ENCODE data around the gene HIP1. TPM values are rescaled to one million over a fixed set of nuclear protein-coding genes. Genes with fewer than 3 reads are reported as not detected.
A peak's percentile ranks its signal among the peaks of the same experiment; 100 is the strongest.
"Not testable (repeated sequence)": the region's sequence is repeated elsewhere in the genome, so short reads cannot be mapped to it uniquely, and the experiment has no call there.

Gene HIP1
- total RNA-seq, 2 experiments from 2014 or later = 5.2 to 5.6 TPM

DNA sequence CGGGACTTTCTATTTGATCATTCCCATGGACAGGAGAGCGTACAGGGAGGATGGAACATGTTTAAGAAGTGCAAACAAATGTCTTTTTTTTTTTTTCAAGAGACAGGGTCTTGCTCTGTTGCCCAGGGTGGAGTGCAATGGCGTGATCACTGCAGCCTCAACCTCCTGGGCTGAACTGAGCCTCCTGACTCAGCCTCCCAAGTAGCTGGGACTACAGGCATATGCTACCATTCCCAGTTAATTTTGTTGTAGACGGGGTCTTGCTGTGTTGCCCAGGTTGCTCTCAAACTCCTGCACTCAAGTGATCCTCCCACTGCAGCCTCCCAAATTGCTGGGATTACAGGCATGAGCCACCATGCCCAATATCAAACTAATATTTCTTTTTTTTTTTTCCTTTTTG is 206.1 kb downstream of the HIP1 start:
- Mint-ChIP-seq H3K4me1 (ENCODE audit: low read depth) (peaks cover 3% of the 10 kb centered on the region), H3K4me3 (no peak overlapping the region), H3K27me3 (no peaks in the 10 kb centered on the region), H3K27ac (no peak overlapping the region), H3K36me3 (ENCODE audit: low read depth) (no peaks in the 10 kb centered on the region), H3K9me3 (no peaks in the 10 kb centered on the region)
- intact Hi-C loops (cut with micrococcal nuclease) = no loop called here
- CTCF ChIA-PET = no interaction called here
- POLR2A ChIA-PET = interaction anchor here (0.7 kb wide), 1 partner anchor 243 kb away, joined by 4 read pairs; no protein-coding TSS in a partner anchor
- ATAC-seq (no peak), DNase-seq (no peak)
- TF ChIP-seq, protein P1, sequence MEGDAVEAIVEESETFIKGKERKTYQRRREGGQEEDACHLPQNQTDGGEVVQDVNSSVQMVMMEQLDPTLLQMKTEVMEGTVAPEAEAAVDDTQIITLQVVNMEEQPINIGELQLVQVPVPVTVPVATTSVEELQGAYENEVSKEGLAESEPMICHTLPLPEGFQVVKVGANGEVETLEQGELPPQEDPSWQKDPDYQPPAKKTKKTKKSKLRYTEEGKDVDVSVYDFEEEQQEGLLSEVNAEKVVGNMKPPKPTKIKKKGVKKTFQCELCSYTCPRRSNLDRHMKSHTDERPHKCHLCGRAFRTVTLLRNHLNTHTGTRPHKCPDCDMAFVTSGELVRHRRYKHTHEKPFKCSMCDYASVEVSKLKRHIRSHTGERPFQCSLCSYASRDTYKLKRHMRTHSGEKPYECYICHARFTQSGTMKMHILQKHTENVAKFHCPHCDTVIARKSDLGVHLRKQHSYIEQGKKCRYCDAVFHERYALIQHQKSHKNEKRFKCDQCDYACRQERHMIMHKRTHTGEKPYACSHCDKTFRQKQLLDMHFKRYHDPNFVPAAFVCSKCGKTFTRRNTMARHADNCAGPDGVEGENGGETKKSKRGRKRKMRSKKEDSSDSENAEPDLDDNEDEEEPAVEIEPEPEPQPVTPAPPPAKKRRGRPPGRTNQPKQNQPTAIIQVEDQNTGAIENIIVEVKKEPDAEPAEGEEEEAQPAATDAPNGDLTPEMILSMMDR (IDR thresholded peaks at IDR 0.05) = no peak

DNA sequence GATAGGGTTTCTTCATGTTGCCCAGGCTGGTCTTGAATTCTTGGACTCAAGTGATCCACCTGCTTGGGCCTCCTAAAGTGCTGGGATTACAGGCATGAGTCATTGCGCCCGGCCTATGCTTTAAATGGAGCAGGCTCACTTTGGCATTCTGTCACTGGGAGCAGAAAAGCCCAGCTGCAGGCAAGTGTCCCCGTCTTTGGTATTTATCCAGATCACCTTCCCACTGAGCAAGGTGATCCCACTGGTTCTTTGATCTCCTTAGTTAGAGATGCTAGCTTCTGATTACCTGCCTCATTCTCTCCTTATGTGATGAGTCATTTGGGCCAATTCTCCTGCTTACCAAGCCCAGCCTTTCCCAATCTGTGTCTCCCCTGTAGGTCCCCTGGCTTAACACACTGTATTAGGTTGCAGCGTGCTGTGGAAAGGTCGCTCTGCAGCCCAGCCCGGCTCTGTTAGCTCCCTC is 207.4 kb downstream of the HIP1 start:
- Mint-ChIP-seq H3K9me3 (no peaks in the 10 kb centered on the region), H3K27ac (no peak overlapping the region), H3K4me1 (ENCODE audit: low read depth) (peaks cover 7% of the 10 kb centered on the region), H3K4me3 (no peak overlapping the region), H3K36me3 (ENCODE audit: low read depth) (peaks cover 5% of the 10 kb centered on the region), H3K27me3 (no peaks in the 10 kb centered on the region)
- POLR2A ChIA-PET = interaction anchor here (0.6 kb wide), 1 partner anchor 26 kb away, joined by 3 read pairs; no protein-coding TSS in a partner anchor
- CTCF ChIA-PET = interaction anchor here (1.2 kb wide), 1 partner anchor 230 kb away, joined by 4 read pairs; no protein-coding TSS in a partner anchor
- no peak for ATAC-seq
- intact Hi-C loops (cut with micrococcal nuclease) = no loop called here
- no peak for DNase-seq
- TF ChIP-seq, protein P1 (IDR thresholded peaks at IDR 0.05) = no peak

DNA sequence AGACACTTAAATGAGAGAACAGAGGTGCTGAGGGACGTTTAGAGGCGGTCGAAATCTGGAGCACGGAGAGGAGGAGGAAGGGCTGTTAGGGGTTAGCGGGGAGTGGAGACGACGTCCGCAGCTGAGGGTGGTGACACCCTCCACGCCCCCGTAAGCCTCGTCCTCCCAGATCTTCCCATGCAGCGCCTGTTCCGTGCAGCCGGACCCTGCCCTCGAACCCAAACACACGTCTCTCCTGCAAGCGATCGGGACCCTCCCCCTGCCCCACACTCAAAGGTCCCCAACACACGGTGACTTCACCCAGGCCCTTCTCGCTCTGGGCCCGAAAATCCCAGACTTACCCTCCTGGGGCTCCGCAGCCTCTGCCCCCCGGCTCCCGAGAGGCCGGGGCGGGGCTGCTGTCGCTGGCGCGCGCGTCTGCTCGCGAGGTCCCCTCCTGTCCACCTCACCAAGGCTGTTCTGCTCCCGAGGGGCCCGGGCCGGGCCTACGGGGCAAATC is 211.5 kb downstream of the HIP1 start:
- ATAC-seq, H3K9me3 Mint-ChIP-seq, CTCF ChIA-PET, H3K27me3 Mint-ChIP-seq: not testable (repeated sequence)
- Mint-ChIP-seq H3K36me3 (ENCODE audit: low read depth) (peaks cover 37% of the 10 kb centered on the region), H3K27ac (peak overlapping the region; percentile 92), H3K4me3 (peak overlapping the region; percentile 99), H3K4me1 (ENCODE audit: low read depth) (peaks cover 27% of the 10 kb centered on the region)
- intact Hi-C loops (cut with micrococcal nuclease) = loop anchor here (5.0 kb wide), 1 partner anchor 115 kb away; no protein-coding TSS in a partner anchor
- POLR2A ChIA-PET = interaction anchor here (1.3 kb wide), 1 partner anchor 91 kb away, joined by 3 read pairs; no protein-coding TSS in a partner anchor
- DNase-seq = peak; percentile 13

DNA sequence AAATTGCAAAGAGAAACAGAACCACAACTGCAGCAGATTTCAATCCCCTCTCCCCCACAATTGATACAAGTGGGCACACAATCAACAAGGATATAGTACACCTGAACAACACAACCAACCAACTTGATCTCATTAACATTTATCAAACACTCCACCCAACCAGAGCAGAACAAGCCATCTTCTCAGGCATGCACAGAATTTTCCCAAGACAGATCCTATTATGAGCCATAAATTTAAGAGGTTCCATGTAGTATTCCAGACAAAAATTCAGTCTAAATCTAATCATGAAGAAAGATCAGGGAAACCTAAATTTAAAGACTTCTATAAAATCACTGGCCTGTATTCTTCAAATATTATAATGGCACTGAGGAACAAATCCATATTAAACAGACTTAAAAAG is 217.0 kb downstream of the HIP1 start:
- Mint-ChIP-seq H3K36me3 (ENCODE audit: low read depth) (peaks cover 59% of the 10 kb centered on the region), H3K4me1 (ENCODE audit: low read depth) (peaks cover 36% of the 10 kb centered on the region)
- intact Hi-C loops (cut with micrococcal nuclease); CTCF ChIA-PET; DNase-seq; POLR2A ChIA-PET; H3K9me3 Mint-ChIP-seq; H3K27me3 Mint-ChIP-seq; H3K27ac Mint-ChIP-seq; ATAC-seq; H3K4me3 Mint-ChIP-seq: not testable (repeated sequence)

DNA sequence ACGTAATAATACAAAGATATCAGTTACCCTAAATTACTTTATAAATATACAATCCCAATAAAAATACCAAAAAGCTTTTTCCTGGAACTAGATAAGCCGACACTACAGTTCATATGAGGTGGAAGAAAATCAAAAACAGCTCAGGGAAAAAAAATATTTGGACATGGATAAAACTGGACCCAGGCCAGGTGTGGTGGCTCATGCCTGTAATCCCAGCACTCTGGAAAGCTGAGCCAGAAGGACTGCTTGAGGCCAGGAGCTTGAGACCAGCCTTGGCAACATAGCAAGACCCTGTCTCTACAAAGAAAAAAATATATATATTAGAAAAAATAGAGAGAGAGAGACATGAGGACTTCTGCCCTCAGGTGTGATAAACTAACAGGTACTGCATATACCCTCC is 219.9 kb downstream of the HIP1 start:
- ATAC-seq; H3K27me3 Mint-ChIP-seq; CTCF ChIA-PET; H3K9me3 Mint-ChIP-seq; intact Hi-C loops (cut with micrococcal nuclease); H3K27ac Mint-ChIP-seq; H3K4me3 Mint-ChIP-seq; DNase-seq; POLR2A ChIA-PET: not testable (repeated sequence)
- Mint-ChIP-seq H3K36me3 (ENCODE audit: low read depth) (peaks cover 45% of the 10 kb centered on the region), H3K4me1 (ENCODE audit: low read depth) (peaks cover 18% of the 10 kb centered on the region)

DNA sequence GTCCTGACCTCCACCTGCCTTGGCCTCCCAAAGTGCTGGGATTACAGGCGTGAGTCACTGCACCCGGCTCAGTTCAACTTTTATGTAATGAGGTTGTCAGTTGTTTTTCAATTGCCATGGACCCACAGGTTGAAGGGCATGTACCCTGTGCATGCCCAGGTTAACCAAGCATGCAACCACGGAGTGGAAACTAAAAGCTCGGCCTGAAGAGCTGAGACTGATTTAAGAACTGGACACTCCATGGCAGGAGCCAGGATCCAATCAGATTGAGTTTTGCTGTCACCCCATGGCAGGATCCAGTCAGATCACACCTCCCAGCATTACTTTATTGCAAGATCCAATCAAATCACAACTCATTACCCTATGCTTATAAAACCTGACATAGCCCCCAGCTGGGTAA is 229.7 kb downstream of the HIP1 start:
- CTCF ChIA-PET, POLR2A ChIA-PET: not testable (repeated sequence)

DNA sequence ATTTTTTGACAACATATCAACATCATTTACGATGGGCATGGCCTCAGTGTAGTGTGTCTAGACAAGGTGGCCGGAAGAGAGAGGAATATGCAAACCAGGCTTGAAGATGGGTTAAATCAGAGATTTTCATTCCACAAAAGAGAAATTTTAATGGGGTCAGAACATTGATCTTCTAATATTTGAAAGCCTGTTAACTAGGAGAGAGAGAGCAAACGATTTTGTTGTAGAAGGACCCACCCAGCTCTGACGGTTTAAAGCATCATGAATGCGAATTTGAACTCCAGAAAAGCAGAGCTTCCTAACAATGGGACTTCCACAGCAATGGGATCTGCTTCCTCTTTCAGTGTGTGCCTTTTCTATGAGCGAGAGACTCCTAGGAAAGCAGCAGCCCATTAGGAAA is 246.7 kb downstream of the HIP1 start, which contains the start of gene SPDYE5:
Gene SPDYE5, plus strand, starts transcription at position 301 of the 400 bp plus-strand sequence. CDS start 1,728 bp downstream, outside the sequence.
- H3K27me3 Mint-ChIP-seq; intact Hi-C loops (cut with micrococcal nuclease); CTCF ChIA-PET; DNase-seq; H3K9me3 Mint-ChIP-seq; H3K36me3 Mint-ChIP-seq (ENCODE audit: low read depth); H3K4me1 Mint-ChIP-seq (ENCODE audit: low read depth); ATAC-seq; H3K4me3 Mint-ChIP-seq; POLR2A ChIA-PET; H3K27ac Mint-ChIP-seq: not testable (repeated sequence)

More for the DNA sequence above, 229.7 kb downstream of the HIP1 start:
- H3K4me3 Mint-ChIP-seq; H3K36me3 Mint-ChIP-seq (ENCODE audit: low read depth); DNase-seq; H3K27me3 Mint-ChIP-seq; H3K27ac Mint-ChIP-seq; intact Hi-C loops (cut with micrococcal nuclease); ATAC-seq; H3K9me3 Mint-ChIP-seq; H3K4me1 Mint-ChIP-seq (ENCODE audit: low read depth): not testable (repeated sequence)

DNA sequence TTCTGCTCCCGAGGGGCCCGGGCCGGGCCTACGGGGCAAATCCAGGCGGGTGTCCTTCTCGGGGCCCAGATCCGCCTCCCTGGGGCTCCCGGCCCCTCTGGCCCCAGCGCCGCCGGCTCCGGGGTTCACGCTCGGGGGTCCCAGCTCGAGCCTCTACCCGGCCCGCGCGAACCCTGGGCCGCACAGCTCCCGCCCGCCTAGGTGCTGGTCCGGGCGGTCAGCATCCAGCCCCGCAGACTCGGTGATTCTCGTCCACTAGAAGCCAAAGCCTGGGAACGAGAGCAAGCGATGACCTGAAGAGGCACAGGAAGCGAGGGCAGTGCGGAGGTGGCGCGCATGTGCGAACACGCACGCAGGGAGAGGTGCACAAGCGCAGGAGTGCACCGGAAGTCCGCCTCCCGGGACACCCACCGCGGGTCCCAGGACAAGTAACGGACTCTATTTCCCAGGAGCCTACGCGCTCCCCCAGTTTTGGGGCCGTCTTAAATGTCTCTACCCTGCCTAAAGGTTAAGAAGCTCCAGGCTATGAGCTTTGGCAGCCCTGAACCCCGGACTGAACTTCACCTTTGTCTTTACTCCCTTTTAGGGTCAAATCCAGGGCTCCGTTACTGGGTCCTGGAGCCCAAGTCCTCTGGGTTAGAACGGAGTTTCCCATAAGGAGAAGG is 252.6 kb downstream of the HIP1 start, which contains the start of gene POM121C:
Gene POM121C, minus strand, starts transcription at position 321 of the 665 bp plus-strand sequence. CDS start 44,803 bp downstream, outside the sequence.
- H3K36me3 Mint-ChIP-seq (ENCODE audit: low read depth) = peaks cover 16% of the 10 kb centered on the region
- H3K9me3 Mint-ChIP-seq; H3K4me1 Mint-ChIP-seq (ENCODE audit: low read depth); intact Hi-C loops (cut with micrococcal nuclease); POLR2A ChIA-PET; CTCF ChIA-PET; H3K27me3 Mint-ChIP-seq: not testable (repeated sequence)
- peak within 1 kb of the TSS; percentile 90 for H3K27ac Mint-ChIP-seq
- DNase-seq = peak; percentile 95
- H3K4me3 Mint-ChIP-seq = peak within 1 kb of the TSS; percentile 94
- peak; percentile 100 for ATAC-seq

DNA sequence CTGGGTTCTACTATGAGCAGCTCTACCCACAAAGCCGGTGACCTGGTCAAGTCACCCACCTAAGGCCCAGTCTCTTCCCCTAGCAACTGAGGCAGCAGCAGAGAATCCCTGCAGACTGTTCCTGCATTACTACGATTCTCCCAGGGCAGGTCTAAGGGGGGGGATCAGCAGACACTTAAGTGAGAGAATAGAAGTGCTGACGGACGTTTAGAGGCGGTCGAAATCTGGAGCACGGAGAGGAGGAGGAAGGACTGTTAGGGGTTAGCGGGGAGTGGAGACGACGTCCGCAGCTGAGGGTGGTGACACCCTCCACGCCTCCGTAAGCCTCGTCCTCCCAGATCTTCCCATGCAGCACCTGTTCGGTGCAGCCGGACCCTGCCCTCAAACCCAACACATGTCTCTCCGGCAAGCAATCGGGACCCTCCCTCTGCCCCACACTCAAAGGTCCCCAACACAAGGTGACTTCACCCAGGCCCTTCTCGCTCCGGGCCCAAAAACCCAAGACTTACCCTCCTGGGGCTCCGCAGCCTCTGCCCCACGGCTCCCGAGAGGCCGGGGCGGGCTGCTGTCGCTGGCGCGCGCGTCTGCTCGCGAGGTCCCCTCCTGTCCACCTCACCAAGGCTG is 253.3 kb downstream of the HIP1 start:
- POLR2A ChIA-PET; CTCF ChIA-PET; H3K9me3 Mint-ChIP-seq; H3K27me3 Mint-ChIP-seq; ATAC-seq; H3K4me1 Mint-ChIP-seq (ENCODE audit: low read depth); intact Hi-C loops (cut with micrococcal nuclease): not testable (repeated sequence)
- DNase-seq = peak; percentile 13
- Mint-ChIP-seq H3K4me3 (peak overlapping the region; percentile 94), H3K36me3 (ENCODE audit: low read depth) (peaks cover 16% of the 10 kb centered on the region), H3K27ac (peak overlapping the region; percentile 90)

Data from activated CD8-positive, alpha-beta T cell treated with anti-CD3 and anti-CD28 coated beads for 36 hours (primary cell).